Smooth muscle cell (in vitro differentiated cells): ENCODE results near the gene SULT1C3. TPM values are rescaled to one million over a fixed set of nuclear protein-coding genes. Genes with fewer than 3 reads are reported as not detected.

Experiments
- DNase-seq: peaks from one replicate; lab custom pipeline; 2025; ENCODE audit not compliant: unreplicated experiment; lab: John Stamatoyannopoulos, UW
- H2AFZ ChIP-seq: fragments of 200-600 bp; sonication (generic); 2 replicates; pipeline ENCODE4 v1.6.0; 2016; ENCODE audit warnings: antibody characterized with exemption, low read depth, mild to moderate bottlenecking
- H3F3A ChIP-seq: fragments of 200-600 bp; sonication (generic); 2 replicates; pipeline ENCODE4 v1.6.0; 2017; ENCODE audit warnings: antibody characterized with exemption, low read depth
- H3K27ac ChIP-seq: fragments of 200-600 bp; sonication (generic); 2 replicates; pipeline ENCODE4 v1.5.1; 2016; ENCODE audit warnings: low read depth, mild to moderate bottlenecking
- H3K27me3 ChIP-seq: fragments of 200-600 bp; sonication (generic); 2 replicates; pipeline ENCODE4 v1.6.1; 2016; ENCODE audit warnings: low read depth, mild to moderate bottlenecking
- H3K36me3 ChIP-seq: fragments of 200-600 bp; sonication (generic); 2 replicates; pipeline ENCODE4 v1.5.1; 2016; ENCODE audit warnings: low read depth
- H3K4me1 ChIP-seq: fragments of 200-600 bp; sonication (generic); 2 replicates; pipeline ENCODE4 v1.5.1; 2016; ENCODE audit warnings: low read depth
- H3K4me2 ChIP-seq: fragments of 200-600 bp; sonication (generic); 2 replicates; pipeline ENCODE4 v1.6.0; 2016; ENCODE audit warnings: mild to moderate bottlenecking
- H3K4me3 ChIP-seq: fragments of 200-600 bp; sonication (generic); 2 replicates; pipeline ENCODE4 v1.5.1; 2016; ENCODE audit warnings: mild to moderate bottlenecking
- H3K79me2 ChIP-seq: fragments of 200-600 bp; sonication (generic); 2 replicates; pipeline ENCODE4 v1.6.0; 2016; ENCODE audit warnings: low read depth, mild to moderate bottlenecking
- H3K9ac ChIP-seq: fragments of 200-600 bp; sonication (generic); 2 replicates; pipeline ENCODE4 v1.6.0; 2016; ENCODE audit warnings: low read depth
- H3K9me3 ChIP-seq: fragments of 200-600 bp; sonication (generic); replicated peaks from 2 replicates; pipeline ENCODE4 v1.5.1; 2016; ENCODE audit warnings: low read depth
- H4K20me1 ChIP-seq: fragments of 200-600 bp; sonication (generic); 2 replicates; pipeline ENCODE4 v1.6.0; 2016; ENCODE audit warnings: low read depth
- WGBS: methylation state at CpG from one replicate; pipeline ENCODE4 v1.1.7; 2016; ENCODE audit warnings: low lambda C conversion rate; 5-methylcytosine and 5-hydroxymethylcytosine counted together
- polyA plus RNA-seq: library from polyadenylated mRNA; unstranded; fragments of >200 nt; fragmentation: Nextera tagmentation; extraction: Ambion mirVana; gene quantifications from 2 replicates; pipeline ENCODE4 v1.2.1, GENCODE V29; 2016
- total RNA-seq: library from RNA; depleted of rRNA; stranded (reverse); fragments of >200 nt; gene quantifications from 2 replicates; pipeline ENCODE4 v1.2.3, GENCODE V29; 2014
- TF ChIP-seq, protein P1 (sequence below): fragments of 200-600 bp; sonication (generic); IDR thresholded peaks from 2 replicates; pipeline ENCODE4 v1.5.1; 2017; ENCODE audit warnings: borderline replicate concordance, mild to moderate bottlenecking, antibody characterized with exemption; ENCODE audit not compliant: insufficient read depth, poor library complexity, severe bottlenecking

SULT1C3 gene
- total and polyA plus RNA-seq, 2 experiments from 2014 or later: not detected

DNA sequence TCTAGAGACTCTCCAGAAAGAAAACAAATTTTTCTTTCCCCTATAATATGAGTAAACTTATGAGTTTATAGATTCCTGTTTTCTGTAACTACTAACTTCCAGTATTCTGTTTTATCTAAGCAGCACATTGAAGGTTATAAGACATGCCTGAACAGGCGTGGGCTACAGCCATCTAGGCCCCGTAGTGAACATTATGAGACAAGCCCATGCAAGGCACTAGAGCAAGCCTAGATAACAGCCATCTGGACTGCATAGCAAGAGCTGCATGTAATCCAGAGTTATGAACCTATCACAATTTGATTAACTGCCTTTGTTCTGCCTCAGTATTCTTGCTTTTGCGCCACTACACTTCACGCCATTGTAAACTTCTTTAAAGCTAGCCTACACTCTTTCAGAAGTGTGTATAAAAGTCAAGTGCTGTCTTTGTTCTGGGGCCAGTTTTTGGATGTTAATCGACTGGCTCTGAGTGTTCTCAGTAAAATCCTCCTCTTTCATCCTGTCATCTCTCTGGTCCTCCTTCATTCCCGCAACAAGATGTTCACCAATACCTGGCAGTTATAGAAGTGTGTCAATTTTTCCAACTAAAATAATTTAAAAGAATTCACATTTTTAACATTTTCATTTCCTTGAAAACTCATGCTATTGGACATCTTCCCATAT lies 3.0 kb upstream of the SULT1C3 start:
- Histone ChIP-seq H3K4me3 (no peak overlapping the region), H3K4me2 (no peak overlapping the region), H3K79me2 (no peaks in the 10 kb centered on the region), H4K20me1 (no peaks in the 10 kb centered on the region), H3K9ac (no peak overlapping the region), H3K27ac (no peak overlapping the region), H3K4me1 (no peaks in the 10 kb centered on the region), H2AFZ (no peak overlapping the region), H3F3A (no peaks in the 10 kb centered on the region), H3K36me3 (no peaks in the 10 kb centered on the region), H3K27me3 (no peaks in the 10 kb centered on the region), H3K9me3 (no peaks in the 10 kb centered on the region)
- 85% methylated on average over 6 of the region's 6 CpGs for WGBS
- DNase-seq: no peak
- TF ChIP-seq, protein P1, sequence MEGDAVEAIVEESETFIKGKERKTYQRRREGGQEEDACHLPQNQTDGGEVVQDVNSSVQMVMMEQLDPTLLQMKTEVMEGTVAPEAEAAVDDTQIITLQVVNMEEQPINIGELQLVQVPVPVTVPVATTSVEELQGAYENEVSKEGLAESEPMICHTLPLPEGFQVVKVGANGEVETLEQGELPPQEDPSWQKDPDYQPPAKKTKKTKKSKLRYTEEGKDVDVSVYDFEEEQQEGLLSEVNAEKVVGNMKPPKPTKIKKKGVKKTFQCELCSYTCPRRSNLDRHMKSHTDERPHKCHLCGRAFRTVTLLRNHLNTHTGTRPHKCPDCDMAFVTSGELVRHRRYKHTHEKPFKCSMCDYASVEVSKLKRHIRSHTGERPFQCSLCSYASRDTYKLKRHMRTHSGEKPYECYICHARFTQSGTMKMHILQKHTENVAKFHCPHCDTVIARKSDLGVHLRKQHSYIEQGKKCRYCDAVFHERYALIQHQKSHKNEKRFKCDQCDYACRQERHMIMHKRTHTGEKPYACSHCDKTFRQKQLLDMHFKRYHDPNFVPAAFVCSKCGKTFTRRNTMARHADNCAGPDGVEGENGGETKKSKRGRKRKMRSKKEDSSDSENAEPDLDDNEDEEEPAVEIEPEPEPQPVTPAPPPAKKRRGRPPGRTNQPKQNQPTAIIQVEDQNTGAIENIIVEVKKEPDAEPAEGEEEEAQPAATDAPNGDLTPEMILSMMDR: no peak

- H3K27me3 ChIP-seq: no peaks in the 10 kb centered on the region
- WGBS: 90% methylated on average over 5 of the region's 5 CpGs
- TF ChIP-seq, protein P1: no peak
- H3K4me3 ChIP-seq: no peak overlapping the region
- H3K4me2 ChIP-seq: no peak overlapping the region
- no peaks in the 10 kb centered on the region for H3K4me1 ChIP-seq
- no peak overlapping the region for H3K27ac ChIP-seq
- H4K20me1 ChIP-seq: no peaks in the 10 kb centered on the region
- no peaks in the 10 kb centered on the region for H3F3A ChIP-seq
- no peaks in the 10 kb centered on the region for H3K9me3 ChIP-seq
- no peak overlapping the region for H2AFZ ChIP-seq
- H3K36me3 ChIP-seq: no peaks in the 10 kb centered on the region
- no peak for DNase-seq
- no peaks in the 10 kb centered on the region for H3K79me2 ChIP-seq
- no peak overlapping the region for H3K9ac ChIP-seq
Measured at GRCh38 chr2:108240966-108241365, 1.2 kb downstream of the SULT1C3 start.

- Histone ChIP-seq H3K36me3 (no peaks in the 10 kb centered on the region), H2AFZ (no peak overlapping the region), H3K9ac (no peak overlapping the region), H3F3A (no peaks in the 10 kb centered on the region), H4K20me1 (no peaks in the 10 kb centered on the region), H3K4me2 (no peak overlapping the region), H3K27me3 (no peaks in the 10 kb centered on the region), H3K27ac (no peak overlapping the region), H3K4me1 (no peaks in the 10 kb centered on the region), H3K9me3 (no peaks in the 10 kb centered on the region), H3K79me2 (no peaks in the 10 kb centered on the region), H3K4me3 (no peak overlapping the region)
- no peak for DNase-seq
- TF ChIP-seq, protein P1: no peak
- 83% methylated on average over 1 of the region's 1 CpG for WGBS
Measured at GRCh38 chr2:108243566-108243965, 3.8 kb downstream of the SULT1C3 start.
